GM12892 (cell line): Measurements from ENCODE around the gene ZNF593OS.

ENCODE experiments used
- DNase-seq: peaks from one replicate; pipeline ENCODE4 v3.0.0; 2011; ENCODE audit not compliant: insufficient read length
- FAIRE-seq: peaks from 2 replicates; lab custom pipeline; 2011; peaks lifted over from hg19 to GRCh38; lab: Jason Lieb, UNC
- POLR2A ChIP-seq: IDR thresholded peaks from 2 replicates; pipeline ENCODE4 v1.6.1; 2011; ENCODE audit warnings: low read depth, low read length, control low read depth
- POLR2AphosphoS5 ChIP-seq: IDR thresholded peaks from 2 replicates; pipeline ENCODE4 v1.6.1; 2011; ENCODE audit warnings: low read depth, low read length, control low read depth
- TAF1 ChIP-seq: IDR thresholded peaks from 2 replicates; pipeline ENCODE4 v1.6.1; 2011; ENCODE audit warnings: low read depth, mild to moderate bottlenecking, control low read depth, low read length, borderline replicate concordance

Gene ZNF593OS

GRCh38 chr1:26197813-26198212 is 26.2 kb upstream of the ZNF593OS start:
- TF ChIP-seq POLR2A: no peak
- no peak for TF ChIP-seq TAF1
- TF ChIP-seq POLR2AphosphoS5: no peak
- FAIRE-seq: no peak
- DNase-seq: no peak

GRCh38 chr1:26197301-26197700 is 25.7 kb upstream of the ZNF593OS start:
- no peak for TF ChIP-seq POLR2A
- no peak for TF ChIP-seq POLR2AphosphoS5
- TF ChIP-seq TAF1: no peak
- DNase-seq: no peak

GRCh38 chr1:26195805-26196204 is 24.2 kb upstream of the ZNF593OS start:
- no peak for FAIRE-seq
- no peak for DNase-seq
- no peak for TF ChIP-seq POLR2A
- TF ChIP-seq POLR2AphosphoS5: no peak
- TF ChIP-seq TAF1: no peak

More at GRCh38 chr1:26197301-26197700, 25.7 kb upstream of the ZNF593OS start:
- no peak for FAIRE-seq

- TF ChIP-seq POLR2A (no peak), POLR2AphosphoS5 (no peak), TAF1 (no peak)
- no peak for DNase-seq
- FAIRE-seq: no peak
Measured at GRCh38 chr1:26191739-26192138, 20.1 kb upstream of the ZNF593OS start.

- FAIRE-seq: no peak
- no peak for TF ChIP-seq POLR2AphosphoS5
- TF ChIP-seq TAF1: no peak
- no peak for TF ChIP-seq POLR2A
Measured at GRCh38 chr1:26190373-26190987, 18.8 kb upstream of the ZNF593OS start, which contains the start of gene CATSPER4. Gene CATSPER4, plus strand, starts transcription at chr1:26190602. Its CDS starts 26 bp downstream, at chr1:26190628.

GRCh38 chr1:26189751-26190275 is 18.2 kb upstream of the ZNF593OS start:
- DNase-seq (no peak), FAIRE-seq (no peak)
- TF ChIP-seq POLR2A (no peak), POLR2AphosphoS5 (no peak), TAF1 (no peak)

More at GRCh38 chr1:26190373-26190987, 18.8 kb upstream of the ZNF593OS start, which contains the start of gene CATSPER4:
- no peak for DNase-seq

GRCh38 chr1:26189331-26189730 is 17.7 kb upstream of the ZNF593OS start:
- no peak for FAIRE-seq

GRCh38 chr1:26188477-26188876 is 16.8 kb upstream of the ZNF593OS start:
- FAIRE-seq (no peak), DNase-seq (no peak)
- TF ChIP-seq POLR2AphosphoS5 (no peak), TAF1 (no peak), POLR2A (no peak)

More at GRCh38 chr1:26189331-26189730, 17.7 kb upstream of the ZNF593OS start:
- DNase-seq: no peak
- TF ChIP-seq TAF1 (no peak), POLR2AphosphoS5 (no peak), POLR2A (no peak)

- no peak for TF ChIP-seq POLR2A
- no peak for TF ChIP-seq POLR2AphosphoS5
- TF ChIP-seq TAF1: no peak
- DNase-seq (no peak), FAIRE-seq (no peak)
Measured at GRCh38 chr1:26187882-26188281, 16.2 kb upstream of the ZNF593OS start.

- FAIRE-seq (no peak), DNase-seq (no peak)
- TF ChIP-seq TAF1 (no peak), POLR2AphosphoS5 (no peak), POLR2A (no peak)
Measured at GRCh38 chr1:26184883-26185282, 13.3 kb upstream of the ZNF593OS start.

GRCh38 chr1:26184086-26184485 is 12.5 kb upstream of the ZNF593OS start:
- DNase-seq (no peak), FAIRE-seq (no peak)
- TF ChIP-seq POLR2AphosphoS5 (no peak), POLR2A (no peak), TAF1 (no peak)

- no peak for DNase-seq
- FAIRE-seq: no peak
- TF ChIP-seq TAF1: no peak
- TF ChIP-seq POLR2AphosphoS5: no peak
- no peak for TF ChIP-seq POLR2A
Measured at GRCh38 chr1:26182383-26182696, 10.7 kb upstream of the ZNF593OS start.
